Stomach (tissue), 4 donors: ENCODE results near the gene NT5DC1.

ENCODE experiments used
- POLR2A ChIP-seq, 4 donors: fragments of 450-650 bp; IDR thresholded peaks; one replicate each; pipeline ENCODE4 v1.6.1; 2016; ENCODE audit warnings: antibody characterized with exemption in 4 of 4, control low read depth in 2 of 4, mild to moderate bottlenecking in 1 of 4, moderate library complexity in 1 of 4
- POLR2AphosphoS5 ChIP-seq, 3 donors: sonication (generic); formaldehyde crosslinking; IDR thresholded peaks; one replicate each; pipeline ENCODE4 v1.6.1; 2016; ENCODE audit warnings: antibody characterized with exemption in 3 of 3
- TF ChIP-seq, protein P1 (sequence below), 7 experiments: fragments of 450-650 bp in 4 of 7; fragments of 200-600 bp in 3 of 7; sonication (generic) in 3 of 7; IDR thresholded peaks; one replicate each; pipeline ENCODE4 v1.5.1; 2016 to 2019; ENCODE audit warnings: antibody characterized with exemption in 7 of 7, control low read depth in 2 of 7, mild to moderate bottlenecking in 1 of 7

GRCh38 chr6:116217069-116217468, 116.4 kb downstream of the NT5DC1 start:
- TF ChIP-seq POLR2AphosphoS5 (IDR thresholded peaks at IDR 0.05) (no peak), POLR2A (IDR thresholded peaks at IDR 0.05) (no peak)
- TF ChIP-seq, protein P1, sequence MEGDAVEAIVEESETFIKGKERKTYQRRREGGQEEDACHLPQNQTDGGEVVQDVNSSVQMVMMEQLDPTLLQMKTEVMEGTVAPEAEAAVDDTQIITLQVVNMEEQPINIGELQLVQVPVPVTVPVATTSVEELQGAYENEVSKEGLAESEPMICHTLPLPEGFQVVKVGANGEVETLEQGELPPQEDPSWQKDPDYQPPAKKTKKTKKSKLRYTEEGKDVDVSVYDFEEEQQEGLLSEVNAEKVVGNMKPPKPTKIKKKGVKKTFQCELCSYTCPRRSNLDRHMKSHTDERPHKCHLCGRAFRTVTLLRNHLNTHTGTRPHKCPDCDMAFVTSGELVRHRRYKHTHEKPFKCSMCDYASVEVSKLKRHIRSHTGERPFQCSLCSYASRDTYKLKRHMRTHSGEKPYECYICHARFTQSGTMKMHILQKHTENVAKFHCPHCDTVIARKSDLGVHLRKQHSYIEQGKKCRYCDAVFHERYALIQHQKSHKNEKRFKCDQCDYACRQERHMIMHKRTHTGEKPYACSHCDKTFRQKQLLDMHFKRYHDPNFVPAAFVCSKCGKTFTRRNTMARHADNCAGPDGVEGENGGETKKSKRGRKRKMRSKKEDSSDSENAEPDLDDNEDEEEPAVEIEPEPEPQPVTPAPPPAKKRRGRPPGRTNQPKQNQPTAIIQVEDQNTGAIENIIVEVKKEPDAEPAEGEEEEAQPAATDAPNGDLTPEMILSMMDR (IDR thresholded peaks at IDR 0.05): peak in 5 of 7 experiments; percentile 28 to 54 (median 31)
